Ascending aorta (tissue), 2 donors: ENCODE data around the gene RGS7BP. TPM values are rescaled to one million over a fixed set of nuclear protein-coding genes. Genes with fewer than 3 reads are reported as not detected.

Experiments used
- DNase-seq, 2 donors: peaks; one replicate each; pipeline ENCODE4 v3.0.0-alpha.2; 2019; ENCODE audit warnings: low spot score in 2 of 2
- H3K27ac ChIP-seq, 2 donors: fragments of 200-600 bp; sonication (generic); one replicate each; pipeline ENCODE4 v1.5.1; 2016 to 2017; ENCODE audit warnings: mild to moderate bottlenecking in 1 of 2
- H3K27me3 ChIP-seq: fragments of 200-600 bp; sonication (generic); one replicate; pipeline ENCODE4 v1.5.1; 2017
- H3K36me3 ChIP-seq, 2 donors: fragments of 200-600 bp; sonication (generic); one replicate each; pipeline ENCODE4 v1.5.1; 2016
- H3K4me1 ChIP-seq, 2 donors: fragments of 200-600 bp; sonication (generic); one replicate each; pipeline ENCODE4 v1.5.1; 2016 to 2017; ENCODE audit warnings: mild to moderate bottlenecking in 1 of 2
- H3K4me3 ChIP-seq, 2 donors: fragments of 200-600 bp; sonication (generic); one replicate each; pipeline ENCODE4 v1.5.1; 2016 to 2017; ENCODE audit warnings: mild to moderate bottlenecking in 1 of 2
- H3K9me3 ChIP-seq, 2 donors: fragments of 200-600 bp; sonication (generic); one replicate each; pipeline ENCODE4 v1.5.1; 2016
- intact Hi-C: fragments of 100-400 bp; cut with DNase I; formaldehyde crosslinking; loops from one replicate; pipeline ENCODE4 v1.15.1; 2023
- total RNA-seq: library from RNA; depleted of rRNA; stranded (reverse); fragments of >200 nt; gene quantifications from one replicate; pipeline ENCODE4 v1.1.0, GENCODE V29; 2016
- TF ChIP-seq, protein P1 (sequence below), 3 experiments: fragments of 200-600 bp in 2 of 3; fragments of 450-650 bp in 1 of 3; sonication (generic) in 2 of 3; IDR thresholded peaks; one replicate each; pipeline ENCODE4 v1.5.1; 2016 to 2019; ENCODE audit warnings: antibody characterized with exemption in 3 of 3, mild to moderate bottlenecking in 1 of 3, moderate library complexity in 1 of 3

Gene RGS7BP
- total RNA-seq, 1 donor from 2014 or later: 9.2 TPM

DNA sequence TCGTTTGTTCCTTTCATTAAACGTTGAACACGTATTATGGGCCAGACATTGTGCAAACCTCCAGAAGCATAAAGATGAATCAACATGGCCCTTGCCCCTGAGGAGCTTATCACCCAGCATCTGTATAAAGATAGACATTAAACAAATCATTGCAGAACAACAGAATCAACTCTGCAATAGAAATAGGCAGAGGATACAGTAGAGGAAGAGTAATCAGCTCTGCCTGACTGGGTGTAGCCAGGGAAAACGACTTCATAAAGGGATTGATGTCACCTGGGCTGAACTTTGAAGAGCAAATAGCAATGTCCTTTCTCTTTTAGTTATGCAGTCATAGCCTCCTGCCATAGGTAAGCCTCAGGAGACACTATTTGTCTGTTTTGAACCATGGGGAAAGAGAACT, 13.4 kb downstream of the RGS7BP start:
- Histone ChIP-seq H3K4me1 (peaks cover 2 to 4% of the 10 kb centered on the region in 2 donors), H3K27ac (no peak overlapping the region), H3K36me3 (no peaks in the 10 kb centered on the region), H3K4me3 (no peak overlapping the region), H3K27me3 (no peaks in the 10 kb centered on the region), H3K9me3 (no peaks in the 10 kb centered on the region)
- intact Hi-C loops: no loop called here
- DNase-seq: no peak
- TF ChIP-seq, protein P1, sequence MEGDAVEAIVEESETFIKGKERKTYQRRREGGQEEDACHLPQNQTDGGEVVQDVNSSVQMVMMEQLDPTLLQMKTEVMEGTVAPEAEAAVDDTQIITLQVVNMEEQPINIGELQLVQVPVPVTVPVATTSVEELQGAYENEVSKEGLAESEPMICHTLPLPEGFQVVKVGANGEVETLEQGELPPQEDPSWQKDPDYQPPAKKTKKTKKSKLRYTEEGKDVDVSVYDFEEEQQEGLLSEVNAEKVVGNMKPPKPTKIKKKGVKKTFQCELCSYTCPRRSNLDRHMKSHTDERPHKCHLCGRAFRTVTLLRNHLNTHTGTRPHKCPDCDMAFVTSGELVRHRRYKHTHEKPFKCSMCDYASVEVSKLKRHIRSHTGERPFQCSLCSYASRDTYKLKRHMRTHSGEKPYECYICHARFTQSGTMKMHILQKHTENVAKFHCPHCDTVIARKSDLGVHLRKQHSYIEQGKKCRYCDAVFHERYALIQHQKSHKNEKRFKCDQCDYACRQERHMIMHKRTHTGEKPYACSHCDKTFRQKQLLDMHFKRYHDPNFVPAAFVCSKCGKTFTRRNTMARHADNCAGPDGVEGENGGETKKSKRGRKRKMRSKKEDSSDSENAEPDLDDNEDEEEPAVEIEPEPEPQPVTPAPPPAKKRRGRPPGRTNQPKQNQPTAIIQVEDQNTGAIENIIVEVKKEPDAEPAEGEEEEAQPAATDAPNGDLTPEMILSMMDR (IDR thresholded peaks at IDR 0.05): no peak

DNA sequence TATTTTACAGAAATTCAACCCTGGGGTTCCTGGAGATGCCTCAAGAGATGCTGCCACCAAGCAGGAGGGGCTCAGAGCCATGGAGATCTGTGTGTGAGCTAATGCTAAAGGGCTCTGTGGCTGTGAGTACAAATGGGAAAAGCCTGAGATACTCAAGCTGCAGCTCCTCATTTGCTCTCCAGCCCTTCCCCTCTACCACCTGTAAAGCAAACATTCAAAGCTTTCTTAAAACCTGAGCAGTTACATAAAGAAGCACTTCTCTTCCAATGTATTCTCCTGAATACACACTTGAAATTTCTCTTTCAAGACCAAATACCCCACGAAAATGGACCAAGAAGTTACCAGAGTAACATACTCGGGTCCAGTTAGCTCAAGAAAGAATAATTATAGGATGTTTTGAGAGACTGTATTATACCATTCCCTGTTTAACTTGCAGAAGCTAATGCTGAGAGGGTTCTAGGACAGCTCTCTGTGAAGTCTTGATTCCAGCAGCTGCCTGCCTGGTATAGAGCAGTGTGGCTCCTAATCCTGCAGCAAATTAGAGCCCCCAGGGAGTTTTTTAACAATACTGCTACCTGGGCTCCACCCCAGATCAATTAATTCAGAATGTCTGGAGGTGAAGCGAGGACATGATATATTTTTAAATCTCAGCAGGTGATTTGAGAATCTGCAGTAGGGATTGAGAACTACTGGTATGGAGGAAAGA, 21.1 kb downstream of the RGS7BP start:
- Histone ChIP-seq H3K36me3 (no peaks in the 10 kb centered on the region), H3K27me3 (no peaks in the 10 kb centered on the region), H3K9me3 (no peaks in the 10 kb centered on the region), H3K4me3 (no peak overlapping the region), H3K4me1 (peaks cover 2 to 16% of the 10 kb centered on the region in 2 donors), H3K27ac (peak overlapping the region in 1 of 2 donors; percentile 29)
- intact Hi-C loops: no loop called here
- DNase-seq: no peak
- TF ChIP-seq, protein P1 (IDR thresholded peaks at IDR 0.05): no peak

DNA sequence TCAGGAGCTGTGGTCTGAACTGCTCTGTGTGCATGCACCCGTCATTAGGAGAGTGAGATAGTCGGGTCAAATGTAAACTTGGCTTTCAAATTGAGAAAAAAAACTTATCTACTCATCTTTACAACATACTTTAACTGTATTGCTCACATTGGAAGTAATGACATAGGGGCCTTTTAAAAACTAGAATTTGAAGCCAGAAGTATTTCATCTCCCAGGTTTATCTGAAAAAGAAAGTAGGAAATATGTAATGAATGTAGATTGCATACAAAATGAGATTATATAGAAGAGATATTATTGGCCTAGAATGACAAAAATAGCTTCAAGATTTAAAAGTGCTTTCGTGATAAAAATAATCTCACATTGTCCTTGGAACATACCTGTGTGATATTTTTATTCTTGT, 24.3 kb downstream of the RGS7BP start:
- no peaks in the 10 kb centered on the region for H3K36me3 ChIP-seq
- H3K27me3 ChIP-seq: no peaks in the 10 kb centered on the region
- peak overlapping the region; percentile 74 to 75 for H3K27ac ChIP-seq
- intact Hi-C loops: loop anchor here (5.0 kb wide), 1 partner anchor 47 kb away; no protein-coding TSS in a partner anchor
- TF ChIP-seq, protein P1 (IDR thresholded peaks at IDR 0.05): no peak
- H3K4me1 ChIP-seq: peaks cover 0 to 19% of the 10 kb centered on the region in 2 donors
- no peak for DNase-seq
- no peaks in the 10 kb centered on the region for H3K9me3 ChIP-seq
- no peak overlapping the region for H3K4me3 ChIP-seq

DNA sequence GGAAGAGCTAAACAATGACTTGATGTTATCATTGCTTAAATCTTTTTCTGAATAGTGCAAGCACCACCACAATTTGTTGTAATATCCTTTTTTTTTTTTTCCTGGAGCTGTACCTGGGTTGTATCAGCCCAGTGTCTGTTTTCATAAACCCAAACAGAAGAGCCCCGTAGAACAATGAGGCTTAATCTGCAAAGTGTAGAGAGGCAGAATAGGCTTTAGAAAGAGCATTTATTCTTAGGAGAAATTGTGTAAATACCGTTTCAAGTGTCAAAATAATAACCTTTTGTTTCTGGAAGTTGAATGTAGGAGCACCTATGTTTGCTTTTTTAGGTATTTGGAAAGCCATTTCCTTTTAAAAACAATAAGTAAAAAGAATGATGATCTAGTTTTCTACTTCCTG, 26.4 kb downstream of the RGS7BP start:
- no peak for DNase-seq
- TF ChIP-seq, protein P1 (IDR thresholded peaks at IDR 0.05): no peak
- intact Hi-C loops: loop anchor here (5.0 kb wide), 1 partner anchor 45 kb away; no protein-coding TSS in a partner anchor
- Histone ChIP-seq H3K9me3 (no peaks in the 10 kb centered on the region), H3K4me1 (peaks cover 0 to 19% of the 10 kb centered on the region in 2 donors), H3K36me3 (no peaks in the 10 kb centered on the region), H3K27me3 (no peaks in the 10 kb centered on the region), H3K27ac (peak overlapping the region; percentile 56), H3K4me3 (peak overlapping the region in 1 of 2 donors; percentile 19)

DNA sequence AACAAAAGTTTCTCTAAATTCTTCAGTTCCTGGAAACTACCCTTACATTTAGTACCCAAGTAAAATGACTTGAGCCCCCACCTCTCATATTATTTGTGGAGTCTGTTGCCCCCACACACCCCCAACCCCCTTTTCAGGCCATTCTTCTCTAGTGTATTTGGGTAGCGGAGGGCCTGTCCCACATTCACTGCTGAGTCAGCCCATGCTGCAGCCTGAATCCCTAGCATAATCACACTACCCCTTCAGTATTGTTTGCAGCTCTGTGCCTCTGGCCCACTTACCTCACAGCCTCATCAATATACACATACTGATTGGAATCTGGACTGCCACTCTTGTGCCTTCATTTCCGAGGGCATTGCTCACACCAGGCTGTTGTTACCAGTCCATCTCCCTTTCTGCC, 26.8 kb downstream of the RGS7BP start:
- DNase-seq: no peak
- Histone ChIP-seq H3K27me3 (no peaks in the 10 kb centered on the region), H3K27ac (no peak overlapping the region), H3K36me3 (no peaks in the 10 kb centered on the region), H3K4me1 (peaks cover 0 to 19% of the 10 kb centered on the region in 2 donors), H3K9me3 (no peaks in the 10 kb centered on the region), H3K4me3 (peak overlapping the region in 1 of 2 donors; percentile 19)
- TF ChIP-seq, protein P1 (IDR thresholded peaks at IDR 0.05): no peak
- intact Hi-C loops: loop anchor here (5.0 kb wide), 1 partner anchor 45 kb away; no protein-coding TSS in a partner anchor
